Measurements from ENCODE around the gene STX8. TPM values are rescaled to one million over a fixed set of nuclear protein-coding genes. Genes with fewer than 3 reads are reported as not detected.
A peak's percentile ranks its signal among the peaks of the same experiment; 100 is the strongest.

The STX8 gene
- total RNA-seq, 2 experiments from 2014 or later = 50.8 to 59.9 TPM

DNA sequence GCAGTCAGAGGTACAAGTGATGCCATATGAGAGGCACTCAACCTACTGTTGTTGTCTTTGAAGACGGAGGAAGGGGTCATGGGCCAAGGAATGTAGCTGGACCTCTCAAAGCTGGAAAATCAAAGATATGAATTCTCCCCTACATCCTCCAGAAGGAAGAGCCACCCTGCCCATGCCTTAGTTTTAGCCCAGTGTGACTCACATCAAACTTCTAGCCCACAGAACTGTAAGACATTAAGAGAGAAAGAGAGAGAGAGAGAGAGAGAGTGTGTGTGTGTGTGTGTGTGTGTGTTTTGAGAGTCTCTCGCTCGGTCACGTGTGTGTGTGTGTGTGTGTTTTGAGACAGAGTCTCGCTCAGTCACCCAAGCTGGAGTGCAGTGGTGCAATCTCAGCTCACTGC, 87.1 kb downstream of the STX8 start:
- Mint-ChIP-seq H3K4me1 (no peaks in the 10 kb centered on the region), H3K9me3 (no peaks in the 10 kb centered on the region), H3K27me3 (no peaks in the 10 kb centered on the region), H3K27ac (no peak overlapping the region), H3K36me3 (peaks cover 25% of the 10 kb centered on the region), H3K4me3 (no peak overlapping the region)
- no peak for DNase-seq

DNA sequence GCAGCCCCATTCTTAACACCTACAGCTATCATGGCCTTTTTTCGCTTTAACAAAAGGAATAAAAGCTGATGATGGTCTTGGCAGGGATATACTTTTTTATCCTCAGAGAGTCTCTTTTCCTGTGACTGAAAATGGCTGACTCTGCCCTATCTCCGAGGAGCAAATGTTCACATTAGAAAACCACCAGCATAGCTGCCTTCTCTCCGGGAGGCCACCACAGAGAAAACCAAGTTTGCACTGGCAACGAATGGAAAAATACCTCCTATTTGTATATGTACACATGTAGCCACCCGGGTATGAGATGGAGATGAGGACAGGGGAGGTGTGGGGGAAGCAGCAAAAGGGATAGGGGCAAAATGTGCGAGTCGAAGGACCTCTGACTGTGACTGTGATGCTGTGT, 88.2 kb downstream of the STX8 start:
- H3K4me1 Mint-ChIP-seq = no peaks in the 10 kb centered on the region
- no peaks in the 10 kb centered on the region for H3K9me3 Mint-ChIP-seq
- peaks cover 23% of the 10 kb centered on the region for H3K36me3 Mint-ChIP-seq
- no peaks in the 10 kb centered on the region for H3K27me3 Mint-ChIP-seq
- H3K27ac Mint-ChIP-seq = no peak overlapping the region
- H3K4me3 Mint-ChIP-seq = no peak overlapping the region
- no peak for DNase-seq

DNA sequence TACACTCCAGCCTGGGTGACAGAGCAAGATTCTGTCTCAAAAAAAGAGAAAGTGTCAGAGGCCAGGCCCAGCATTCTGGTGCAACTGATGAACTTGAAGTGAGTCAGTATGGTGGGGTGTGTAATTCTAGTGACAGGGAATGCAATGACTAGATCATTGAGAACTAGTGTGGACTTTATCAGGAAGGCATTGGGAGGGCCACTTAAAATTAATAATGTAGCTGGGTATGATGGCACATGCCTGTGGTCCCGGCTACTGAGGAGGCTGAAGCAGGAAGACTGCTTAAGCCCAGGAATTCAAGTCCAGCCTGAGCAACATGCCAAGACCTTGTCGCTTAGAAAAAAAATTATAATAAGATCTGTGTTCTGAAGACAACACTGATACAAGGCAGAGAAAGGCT, 90.8 kb downstream of the STX8 start:
- Mint-ChIP-seq H3K4me1 (no peaks in the 10 kb centered on the region), H3K27ac (no peak overlapping the region), H3K27me3 (no peaks in the 10 kb centered on the region), H3K36me3 (peaks cover 12% of the 10 kb centered on the region), H3K4me3 (no peak overlapping the region), H3K9me3 (no peaks in the 10 kb centered on the region)
- no peak for DNase-seq

DNA sequence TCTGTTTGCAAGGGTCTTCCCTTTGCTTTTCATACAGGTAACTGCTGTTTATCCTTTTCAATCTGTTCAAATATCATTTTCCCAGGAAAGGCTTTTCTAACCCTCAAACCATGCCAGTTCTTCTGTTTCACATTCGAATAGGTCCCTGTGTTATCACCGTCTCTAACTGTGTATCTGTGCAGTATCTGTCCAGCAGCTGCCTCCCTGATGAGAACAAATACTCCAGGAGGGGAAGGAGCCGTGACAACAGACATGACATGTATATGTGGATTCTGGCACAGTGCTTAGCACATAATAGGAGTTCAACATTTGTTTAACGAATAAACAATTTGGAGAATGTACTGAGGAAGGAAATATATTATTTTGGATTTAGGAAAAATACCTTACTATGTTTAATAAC, 95.7 kb downstream of the STX8 start:
- Mint-ChIP-seq H3K4me3 (no peak overlapping the region), H3K9me3 (no peaks in the 10 kb centered on the region), H3K27ac (no peak overlapping the region), H3K36me3 (peaks cover 2% of the 10 kb centered on the region), H3K4me1 (no peaks in the 10 kb centered on the region), H3K27me3 (no peaks in the 10 kb centered on the region)
- DNase-seq = no peak

DNA sequence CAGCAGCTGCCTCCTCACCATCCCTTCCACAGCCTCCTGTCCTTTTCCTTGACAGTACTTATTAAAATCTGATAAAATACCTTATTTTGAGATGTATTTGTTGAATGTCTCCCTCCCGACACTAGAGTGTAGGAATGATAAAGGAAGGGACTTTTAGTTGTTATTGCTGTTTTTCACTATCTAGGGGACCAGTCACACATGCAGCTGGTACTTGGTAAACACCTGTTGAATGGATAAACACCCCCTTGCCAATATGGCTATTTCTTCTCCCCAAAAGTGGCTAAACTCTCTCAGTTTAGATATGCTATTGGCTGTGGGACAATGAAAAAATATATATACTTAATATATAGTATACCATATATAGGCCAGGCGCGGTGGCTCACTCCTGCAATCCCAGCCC, 96.7 kb downstream of the STX8 start:
- Mint-ChIP-seq H3K9me3 (no peaks in the 10 kb centered on the region), H3K27ac (no peak overlapping the region), H3K27me3 (no peaks in the 10 kb centered on the region), H3K4me1 (no peaks in the 10 kb centered on the region), H3K36me3 (peaks cover 2% of the 10 kb centered on the region), H3K4me3 (no peak overlapping the region)
- DNase-seq = no peak

DNA sequence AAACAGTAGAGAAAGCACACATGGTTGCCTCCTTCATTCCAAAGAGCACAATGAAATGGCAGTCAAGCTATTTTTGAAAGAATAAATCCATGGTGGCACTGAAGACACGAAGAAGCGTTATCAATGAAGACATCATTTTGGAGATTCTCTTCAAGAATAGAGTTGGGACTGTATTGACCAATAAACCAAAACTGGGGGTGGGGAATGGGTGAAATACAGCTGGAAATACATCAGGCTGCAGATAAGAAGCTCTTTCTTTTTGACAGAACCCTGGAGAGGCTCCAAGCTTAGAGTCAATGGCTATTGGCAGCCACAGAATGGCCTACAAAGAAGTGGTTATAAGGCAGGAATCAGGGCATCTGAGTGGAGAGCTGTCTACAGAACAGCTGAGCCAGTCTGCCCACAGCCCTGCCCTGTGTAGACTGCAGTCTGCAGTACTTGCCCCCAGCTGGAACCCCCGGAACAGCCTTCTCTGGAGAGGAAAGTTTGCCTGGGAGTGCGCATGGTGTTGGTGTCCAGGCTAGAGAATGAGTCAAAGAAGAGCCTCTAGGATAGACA, 100.4 kb downstream of the STX8 start:
- no peak overlapping the region for H3K27ac Mint-ChIP-seq

DNA sequence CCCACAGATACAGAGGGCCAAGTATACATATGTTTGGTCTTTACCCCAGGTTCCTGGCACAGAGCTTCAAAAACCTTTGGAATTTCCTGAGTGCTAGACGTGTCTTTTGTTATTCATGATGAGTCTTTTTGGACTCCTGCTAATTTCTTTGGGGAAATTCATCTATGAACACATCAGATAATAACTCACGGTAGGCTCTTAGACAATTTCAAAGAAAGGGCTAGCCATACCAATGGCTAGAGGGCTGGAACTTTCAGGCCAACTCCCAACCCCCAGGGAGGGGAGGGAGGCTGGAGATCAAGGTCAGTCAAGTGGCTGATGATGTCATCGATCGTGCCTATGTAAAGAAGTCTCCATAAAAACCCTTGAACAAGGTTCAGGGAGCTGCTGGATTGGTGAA, 101.9 kb downstream of the STX8 start:
- H3K4me1 Mint-ChIP-seq = peaks cover 23% of the 10 kb centered on the region
- no peak overlapping the region for H3K4me3 Mint-ChIP-seq
- no peaks in the 10 kb centered on the region for H3K27me3 Mint-ChIP-seq
- H3K9me3 Mint-ChIP-seq = no peaks in the 10 kb centered on the region
- peaks cover 6% of the 10 kb centered on the region for H3K36me3 Mint-ChIP-seq
- no peak overlapping the region for H3K27ac Mint-ChIP-seq
- DNase-seq = no peak

More for the DNA sequence above, 100.4 kb downstream of the STX8 start:
- no peak overlapping the region for H3K4me3 Mint-ChIP-seq
- H3K36me3 Mint-ChIP-seq = peaks cover 6% of the 10 kb centered on the region
- H3K27me3 Mint-ChIP-seq = no peaks in the 10 kb centered on the region
- no peaks in the 10 kb centered on the region for H3K9me3 Mint-ChIP-seq
- peaks cover 11% of the 10 kb centered on the region for H3K4me1 Mint-ChIP-seq
- DNase-seq = no peak

DNA sequence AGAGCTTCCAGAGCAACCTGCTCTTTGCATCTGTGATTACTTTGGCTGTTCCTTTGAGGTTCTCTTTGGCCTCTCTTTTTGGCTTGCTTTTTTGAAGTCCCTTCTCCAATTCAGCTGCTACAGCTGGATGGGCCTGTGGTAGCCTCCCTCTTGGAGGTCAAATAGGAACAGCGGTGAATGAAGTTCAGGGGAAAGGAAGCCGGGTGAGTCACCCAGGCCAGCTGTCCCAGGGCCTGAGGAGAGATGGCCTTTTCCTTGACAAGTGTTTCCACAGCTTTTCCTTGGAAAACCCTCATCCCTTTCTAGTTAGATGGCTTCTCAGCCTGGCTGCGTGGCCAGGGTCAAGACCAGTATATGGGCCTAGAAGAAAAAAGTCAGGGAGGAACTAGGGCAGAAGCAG, 103.1 kb downstream of the STX8 start:
- no peak for DNase-seq
- H3K4me1 Mint-ChIP-seq = peaks cover 23% of the 10 kb centered on the region
- H3K9me3 Mint-ChIP-seq = no peaks in the 10 kb centered on the region
- peaks cover 6% of the 10 kb centered on the region for H3K36me3 Mint-ChIP-seq
- H3K27ac Mint-ChIP-seq = no peak overlapping the region
- no peak overlapping the region for H3K4me3 Mint-ChIP-seq
- H3K27me3 Mint-ChIP-seq = no peaks in the 10 kb centered on the region

DNA sequence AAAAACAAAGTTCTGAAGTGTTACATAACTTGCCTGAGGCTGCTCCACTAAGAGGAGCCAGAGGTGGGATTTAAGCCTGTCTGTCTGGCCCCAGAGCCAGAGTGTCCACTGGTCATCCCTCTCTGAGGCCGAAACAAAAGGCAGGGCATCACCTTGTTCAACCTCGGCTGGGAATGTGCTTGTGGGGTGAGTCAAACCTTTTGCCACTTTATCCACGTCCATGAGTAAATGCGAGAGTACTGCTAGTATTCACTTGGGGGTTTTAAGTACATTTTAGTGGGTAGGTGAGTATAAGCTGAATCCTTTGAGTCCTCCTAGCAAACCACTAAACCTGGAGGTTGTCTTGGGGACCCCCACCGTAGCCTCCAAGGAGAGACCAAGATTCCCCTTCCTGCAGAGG, 103.5 kb downstream of the STX8 start:
- peaks cover 6% of the 10 kb centered on the region for H3K36me3 Mint-ChIP-seq
- H3K27ac Mint-ChIP-seq = no peak overlapping the region
- DNase-seq = no peak
- H3K4me1 Mint-ChIP-seq = peaks cover 23% of the 10 kb centered on the region
- no peaks in the 10 kb centered on the region for H3K27me3 Mint-ChIP-seq
- H3K9me3 Mint-ChIP-seq = no peaks in the 10 kb centered on the region
- no peak overlapping the region for H3K4me3 Mint-ChIP-seq

DNA sequence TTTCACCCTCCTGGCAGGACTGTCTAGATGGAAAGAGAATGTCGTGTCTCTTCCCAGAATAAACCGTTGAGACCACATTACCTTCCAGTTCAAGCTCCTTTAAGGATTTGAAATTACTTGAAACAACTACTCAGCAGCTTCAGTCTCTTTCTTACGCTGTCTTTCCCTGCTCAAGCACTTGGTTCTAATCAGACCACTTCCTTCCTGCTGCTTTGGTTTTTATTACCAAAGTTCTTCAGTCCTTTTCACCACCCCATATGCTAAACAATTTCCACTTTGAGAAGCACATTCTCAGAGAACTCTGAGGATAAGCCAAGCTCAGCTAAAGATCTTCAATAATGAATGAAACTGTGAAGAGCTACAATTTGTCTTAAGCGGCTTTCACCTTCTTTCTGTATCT, 105.4 kb downstream of the STX8 start:
- peaks cover 23% of the 10 kb centered on the region for H3K4me1 Mint-ChIP-seq
- H3K4me3 Mint-ChIP-seq = peak overlapping the region; percentile 29
- H3K27ac Mint-ChIP-seq = peak overlapping the region; percentile 85
- H3K9me3 Mint-ChIP-seq = no peaks in the 10 kb centered on the region
- no peak for DNase-seq
- H3K36me3 Mint-ChIP-seq = peaks cover 6% of the 10 kb centered on the region
- H3K27me3 Mint-ChIP-seq = no peaks in the 10 kb centered on the region

DNA sequence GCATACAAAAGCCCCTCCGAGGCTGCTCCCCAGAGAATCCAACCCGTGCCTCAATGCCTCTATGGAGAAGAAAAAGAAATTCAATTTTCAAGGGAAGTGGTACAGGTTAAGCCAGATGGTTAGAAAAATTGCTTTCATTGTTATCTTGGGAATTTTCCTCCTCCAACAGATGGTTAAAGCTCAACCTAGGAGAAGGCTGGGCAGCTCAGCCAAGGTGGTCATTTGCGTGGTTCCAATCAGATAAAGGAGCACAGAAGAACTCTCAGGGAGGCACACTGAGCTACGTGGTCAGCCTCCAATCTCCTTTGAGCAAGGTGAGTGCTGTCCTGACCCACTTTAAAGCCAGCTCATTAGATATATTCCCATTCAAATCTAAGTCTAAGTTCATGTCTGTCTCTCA, 106.7 kb downstream of the STX8 start:
- Mint-ChIP-seq H3K4me1 (peaks cover 23% of the 10 kb centered on the region), H3K36me3 (peaks cover 3% of the 10 kb centered on the region), H3K27ac (no peak overlapping the region), H3K4me3 (no peak overlapping the region), H3K27me3 (no peaks in the 10 kb centered on the region), H3K9me3 (no peaks in the 10 kb centered on the region)
- no peak for DNase-seq

DNA sequence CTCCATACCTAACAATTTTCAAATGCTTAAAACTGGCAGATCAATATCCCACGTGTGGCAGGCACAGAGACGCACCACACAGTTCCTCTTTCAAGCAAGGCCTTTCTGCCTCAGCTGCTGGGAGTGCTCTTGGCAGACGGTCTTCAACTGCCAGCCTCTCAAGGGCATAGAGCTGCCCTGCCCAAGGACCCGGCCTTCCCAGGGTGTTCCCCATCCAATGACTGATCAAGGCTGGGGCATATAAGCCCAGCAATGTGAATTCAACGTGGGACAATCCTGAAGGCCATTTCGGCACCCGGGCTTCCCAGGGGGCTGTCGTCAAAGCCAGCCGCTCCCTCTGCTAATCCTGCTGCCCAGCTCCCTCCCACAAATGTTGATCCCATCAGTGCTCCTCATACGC, 107.1 kb downstream of the STX8 start:
- DNase-seq = no peak
- Mint-ChIP-seq H3K4me3 (no peak overlapping the region), H3K9me3 (no peaks in the 10 kb centered on the region), H3K4me1 (peaks cover 23% of the 10 kb centered on the region), H3K27ac (no peak overlapping the region), H3K36me3 (peaks cover 3% of the 10 kb centered on the region), H3K27me3 (no peaks in the 10 kb centered on the region)

DNA sequence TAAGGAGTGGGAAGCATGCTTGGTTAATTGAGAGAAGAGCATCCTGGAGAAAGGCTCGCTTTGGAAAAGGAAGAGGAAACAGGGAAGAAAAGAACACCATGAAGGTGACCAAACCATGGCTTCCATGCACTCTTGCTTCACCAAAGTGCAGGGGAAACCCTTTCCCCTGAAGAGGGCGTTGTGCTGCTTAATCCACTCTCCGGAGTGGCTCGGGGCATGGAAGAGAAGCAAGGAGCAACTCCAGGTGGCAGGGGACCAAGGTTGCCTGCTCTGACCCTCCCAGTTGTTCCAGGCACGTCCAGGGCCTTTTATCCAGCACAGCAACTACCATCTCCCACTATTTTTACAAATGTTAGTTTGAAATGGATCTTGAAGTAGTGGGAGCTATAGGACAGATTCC, 108.1 kb downstream of the STX8 start:
- Mint-ChIP-seq H3K4me1 (peaks cover 23% of the 10 kb centered on the region), H3K27me3 (no peaks in the 10 kb centered on the region), H3K4me3 (no peak overlapping the region), H3K9me3 (no peaks in the 10 kb centered on the region), H3K27ac (no peak overlapping the region), H3K36me3 (peaks cover 3% of the 10 kb centered on the region)
- no peak for DNase-seq

DNA sequence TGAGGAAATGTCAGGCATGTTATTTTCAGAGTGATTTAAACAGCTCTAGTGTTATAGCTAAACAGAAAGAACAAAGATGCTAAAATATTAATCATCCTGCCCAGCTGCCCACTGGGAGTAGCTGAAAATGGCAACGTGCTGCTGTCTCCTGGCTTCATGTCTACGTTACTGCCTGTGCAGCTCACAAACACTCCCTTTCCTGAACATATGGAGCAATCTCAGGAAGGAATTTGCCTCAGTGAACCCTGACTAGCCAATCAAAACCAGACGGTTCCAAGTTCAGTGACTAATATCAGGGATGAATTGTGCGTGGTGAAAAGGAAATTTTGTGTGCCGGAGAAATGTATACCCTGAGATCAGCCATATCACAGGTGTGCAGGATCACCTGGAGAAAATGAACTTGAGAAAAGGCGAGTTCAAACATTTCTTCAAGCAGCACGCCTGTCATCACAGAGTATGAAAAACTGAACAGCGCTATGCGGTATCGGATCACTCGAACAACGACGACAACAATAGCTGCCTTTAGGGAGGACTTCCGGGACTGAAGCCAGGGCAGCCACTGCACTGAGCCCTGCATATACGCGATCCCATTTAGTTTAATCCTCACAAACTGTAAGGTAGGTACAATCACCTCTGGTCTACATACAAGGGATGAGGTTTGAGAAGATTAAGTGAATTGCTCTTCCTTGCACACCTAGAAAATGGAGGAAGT, 110.3 kb downstream of the STX8 start:
- peaks cover 13% of the 10 kb centered on the region for H3K4me1 Mint-ChIP-seq
- H3K27ac Mint-ChIP-seq = no peak overlapping the region
- no peaks in the 10 kb centered on the region for H3K9me3 Mint-ChIP-seq
- no peak for DNase-seq
- H3K4me3 Mint-ChIP-seq = no peak overlapping the region
- no peaks in the 10 kb centered on the region for H3K27me3 Mint-ChIP-seq
- peaks cover 8% of the 10 kb centered on the region for H3K36me3 Mint-ChIP-seq

DNA sequence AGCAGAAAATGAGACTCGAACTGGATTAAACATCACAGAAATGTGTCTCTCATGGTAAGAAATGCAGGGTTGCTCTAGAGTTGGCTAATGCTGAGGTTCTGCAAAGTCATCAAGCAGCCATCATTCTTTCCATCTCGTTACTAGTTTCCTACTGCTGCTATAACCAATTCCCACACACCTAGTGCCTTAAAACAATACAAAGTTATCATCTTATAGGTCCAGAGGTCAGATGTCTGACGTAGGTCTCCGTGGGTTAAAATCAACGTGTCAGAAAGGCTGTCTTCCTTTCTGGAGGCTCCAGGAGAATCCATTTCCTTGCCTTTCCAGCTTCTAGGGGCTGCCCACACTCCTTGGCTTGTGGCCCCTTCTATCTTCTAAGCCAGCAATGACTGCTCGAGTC, 118.6 kb downstream of the STX8 start:
- Mint-ChIP-seq H3K4me1 (no peaks in the 10 kb centered on the region), H3K27me3 (no peaks in the 10 kb centered on the region), H3K36me3 (peaks cover 12% of the 10 kb centered on the region), H3K27ac (no peak overlapping the region), H3K9me3 (peaks cover 3% of the 10 kb centered on the region), H3K4me3 (no peak overlapping the region)
- no peak for DNase-seq

DNA sequence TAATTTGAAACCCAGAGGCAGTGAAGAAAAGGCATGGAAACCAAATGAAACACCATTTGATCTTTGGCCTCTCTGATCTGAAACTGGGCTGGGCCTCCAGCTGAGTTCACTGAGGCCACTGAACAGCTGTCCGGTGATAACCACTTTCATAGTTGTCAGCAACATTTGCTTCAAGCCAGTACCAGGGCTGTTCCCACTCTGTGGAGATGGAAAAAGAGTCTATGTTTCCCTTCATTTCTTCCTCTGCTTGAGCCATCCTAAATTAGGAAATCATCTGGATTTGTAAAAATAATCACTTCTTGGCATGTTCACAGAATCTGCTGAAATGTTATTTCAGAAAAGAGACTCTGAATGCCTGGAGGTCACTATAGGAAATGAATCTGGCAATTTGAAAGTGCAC, 119.3 kb downstream of the STX8 start:
- DNase-seq = no peak
- no peaks in the 10 kb centered on the region for H3K4me1 Mint-ChIP-seq
- peaks cover 3% of the 10 kb centered on the region for H3K9me3 Mint-ChIP-seq
- H3K4me3 Mint-ChIP-seq = no peak overlapping the region
- peaks cover 9% of the 10 kb centered on the region for H3K36me3 Mint-ChIP-seq
- no peak overlapping the region for H3K27ac Mint-ChIP-seq
- no peaks in the 10 kb centered on the region for H3K27me3 Mint-ChIP-seq

Measured in activated naive CD8-positive, alpha-beta T cell treated with anti-CD3 and anti-CD28 coated beads for 36 hours (primary cell).